ENCODE measurements around the gene HSPB3.

Gene HSPB3

DNA sequence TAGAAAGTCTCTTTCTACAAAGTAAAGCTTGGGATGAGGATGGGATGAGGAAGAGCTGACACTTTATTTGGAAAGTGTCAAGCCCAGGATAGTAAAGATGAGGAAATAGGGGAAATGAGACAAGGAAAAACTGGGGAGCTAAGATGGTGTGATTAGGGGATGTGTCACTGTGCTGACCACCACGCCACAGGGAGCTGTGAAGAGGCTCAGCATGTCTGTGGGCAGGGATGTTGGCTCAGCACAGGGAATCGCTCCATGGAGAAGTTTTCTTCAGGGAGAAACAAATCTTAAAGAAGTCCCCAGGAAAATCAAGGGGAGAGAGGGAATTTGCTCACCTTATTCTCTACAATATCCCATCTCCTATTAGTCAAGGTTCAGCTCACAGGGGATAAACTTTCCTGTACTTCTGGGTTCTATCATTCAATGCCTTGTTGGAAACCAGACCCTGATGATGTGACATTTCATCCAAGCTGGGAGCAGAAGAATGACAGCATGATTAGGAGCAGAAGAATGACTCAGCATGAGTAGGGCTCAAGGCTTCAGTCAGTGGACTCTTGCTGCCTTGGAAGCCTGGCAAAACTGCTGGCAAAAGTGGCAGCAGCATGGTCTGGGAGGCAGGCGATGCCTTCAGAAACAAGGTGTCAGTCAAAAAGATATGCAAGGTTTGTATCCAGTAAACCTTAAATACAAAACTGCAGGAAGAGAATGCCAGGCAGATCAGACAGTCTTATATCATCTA is 4.9 kb downstream of the HSPB3 start:
- Histone ChIP-seq H3K36me3 (ENCODE audit: insufficient read depth, low read length) (no peaks in the 10 kb centered on the region), H2AFZ (ENCODE audit: low read length) (no peak overlapping the region), H3K4me1 (ENCODE audit: insufficient read depth, low read length, poor library complexity, severe bottlenecking) (no peaks in the 10 kb centered on the region), H3K79me2 (ENCODE audit: insufficient read depth, low read length) (no peaks in the 10 kb centered on the region), H3K4me2 (ENCODE audit: low read depth, low read length, poor library complexity, severe bottlenecking) (no peak overlapping the region), H3F3A (ENCODE audit: low read depth) (no peaks in the 10 kb centered on the region), H3K27me3 (ENCODE audit: insufficient read depth, low read length, poor library complexity, severe bottlenecking) (no peaks in the 10 kb centered on the region), H3K9me3 (ENCODE audit: insufficient read depth, low read depth, low read length) (no peaks in the 10 kb centered on the region), H4K20me1 (ENCODE audit: insufficient read depth, low read length, poor library complexity, severe bottlenecking) (no peaks in the 10 kb centered on the region), H3K9me2 (replicated peaks; ENCODE audit: low read depth, low read length) (no peaks in the 10 kb centered on the region), H3K4me3 (ENCODE audit: low read length, poor library complexity, severe bottlenecking) (no peak overlapping the region), H3K9ac (ENCODE audit: low read depth, low read length, poor library complexity, severe bottlenecking) (no peak overlapping the region)
- no peak for TF ChIP-seq EZH2phosphoT487 (IDR thresholded peaks at IDR 0.05; ENCODE audit: borderline replicate concordance)
- TF ChIP-seq, protein P1, sequence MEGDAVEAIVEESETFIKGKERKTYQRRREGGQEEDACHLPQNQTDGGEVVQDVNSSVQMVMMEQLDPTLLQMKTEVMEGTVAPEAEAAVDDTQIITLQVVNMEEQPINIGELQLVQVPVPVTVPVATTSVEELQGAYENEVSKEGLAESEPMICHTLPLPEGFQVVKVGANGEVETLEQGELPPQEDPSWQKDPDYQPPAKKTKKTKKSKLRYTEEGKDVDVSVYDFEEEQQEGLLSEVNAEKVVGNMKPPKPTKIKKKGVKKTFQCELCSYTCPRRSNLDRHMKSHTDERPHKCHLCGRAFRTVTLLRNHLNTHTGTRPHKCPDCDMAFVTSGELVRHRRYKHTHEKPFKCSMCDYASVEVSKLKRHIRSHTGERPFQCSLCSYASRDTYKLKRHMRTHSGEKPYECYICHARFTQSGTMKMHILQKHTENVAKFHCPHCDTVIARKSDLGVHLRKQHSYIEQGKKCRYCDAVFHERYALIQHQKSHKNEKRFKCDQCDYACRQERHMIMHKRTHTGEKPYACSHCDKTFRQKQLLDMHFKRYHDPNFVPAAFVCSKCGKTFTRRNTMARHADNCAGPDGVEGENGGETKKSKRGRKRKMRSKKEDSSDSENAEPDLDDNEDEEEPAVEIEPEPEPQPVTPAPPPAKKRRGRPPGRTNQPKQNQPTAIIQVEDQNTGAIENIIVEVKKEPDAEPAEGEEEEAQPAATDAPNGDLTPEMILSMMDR (conservative IDR thresholded peaks at IDR 0.05; ENCODE audit: low read length), result no peak

DNA sequence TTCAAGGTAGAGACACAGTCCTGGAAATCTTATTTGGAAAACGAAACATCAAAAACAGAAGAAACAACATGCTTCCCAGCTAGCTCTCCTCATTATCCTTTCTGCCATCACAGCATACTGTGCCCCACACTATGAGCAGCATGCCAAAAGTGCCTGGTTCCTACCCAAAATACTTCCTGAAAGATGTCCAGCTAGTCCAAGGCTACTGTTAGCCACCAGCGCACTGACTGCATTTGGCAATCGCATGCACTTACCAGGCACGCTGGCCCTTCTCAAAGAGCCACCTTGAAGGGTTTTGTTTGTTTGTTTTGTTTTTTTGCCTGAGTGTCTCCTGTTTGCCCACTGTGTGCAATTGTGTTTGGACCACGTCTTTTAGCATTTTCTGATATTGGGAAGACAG is 6.8 kb downstream of the HSPB3 start:
- no peak overlapping the region for H3K4me2 ChIP-seq (ENCODE audit: low read depth, low read length, poor library complexity, severe bottlenecking)
- H4K20me1 ChIP-seq (ENCODE audit: insufficient read depth, low read length, poor library complexity, severe bottlenecking), result no peaks in the 10 kb centered on the region
- no peak overlapping the region for H2AFZ ChIP-seq (ENCODE audit: low read length)

DNA sequence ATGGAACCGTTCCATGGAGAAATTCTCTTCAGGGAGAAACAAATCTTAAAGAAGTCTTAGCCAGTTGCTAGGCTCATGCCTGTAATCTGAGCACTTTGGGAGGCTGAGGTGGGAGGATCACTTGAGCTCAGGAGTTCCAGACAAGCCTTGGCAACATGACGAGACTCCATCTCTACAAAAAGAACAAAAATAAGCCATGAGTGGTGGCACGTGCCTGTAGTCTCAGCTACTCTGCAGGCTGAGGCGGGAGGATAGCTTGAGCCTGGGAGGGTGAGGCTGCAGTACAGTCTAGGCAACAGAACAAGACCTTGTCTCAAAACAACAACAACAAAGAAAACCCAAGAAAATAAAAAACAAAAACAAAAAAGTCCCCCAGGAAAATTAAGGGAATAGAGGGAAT is 8.2 kb downstream of the HSPB3 start:
- H3K9me2 ChIP-seq (replicated peaks; ENCODE audit: low read depth, low read length), result no peaks in the 10 kb centered on the region
- no peaks in the 10 kb centered on the region for H4K20me1 ChIP-seq (ENCODE audit: insufficient read depth, low read length, poor library complexity, severe bottlenecking)
- no peaks in the 10 kb centered on the region for H3K36me3 ChIP-seq (ENCODE audit: insufficient read depth, low read length)
- no peak for TF ChIP-seq EZH2phosphoT487 (IDR thresholded peaks at IDR 0.05; ENCODE audit: borderline replicate concordance)
- TF ChIP-seq, protein P1 (conservative IDR thresholded peaks at IDR 0.05; ENCODE audit: low read length), result no peak
- no peaks in the 10 kb centered on the region for H3F3A ChIP-seq (ENCODE audit: low read depth)
- no peak overlapping the region for H3K9ac ChIP-seq (ENCODE audit: low read depth, low read length, poor library complexity, severe bottlenecking)
- H3K4me3 ChIP-seq (ENCODE audit: low read length, poor library complexity, severe bottlenecking), result no peak overlapping the region
- no peaks in the 10 kb centered on the region for H3K27me3 ChIP-seq (ENCODE audit: insufficient read depth, low read length, poor library complexity, severe bottlenecking)
- H3K4me1 ChIP-seq (ENCODE audit: insufficient read depth, low read length, poor library complexity, severe bottlenecking), result no peaks in the 10 kb centered on the region
- no peaks in the 10 kb centered on the region for H3K9me3 ChIP-seq (ENCODE audit: insufficient read depth, low read depth, low read length)
- H2AFZ ChIP-seq (ENCODE audit: low read length), result no peak overlapping the region
- no peaks in the 10 kb centered on the region for H3K79me2 ChIP-seq (ENCODE audit: insufficient read depth, low read length)
- no peak overlapping the region for H3K4me2 ChIP-seq (ENCODE audit: low read depth, low read length, poor library complexity, severe bottlenecking)

More for the DNA sequence above, 6.8 kb downstream of the HSPB3 start:
- no peaks in the 10 kb centered on the region for H3K4me1 ChIP-seq (ENCODE audit: insufficient read depth, low read length, poor library complexity, severe bottlenecking)
- no peak overlapping the region for H3K4me3 ChIP-seq (ENCODE audit: low read length, poor library complexity, severe bottlenecking)
- no peaks in the 10 kb centered on the region for H3K9me3 ChIP-seq (ENCODE audit: insufficient read depth, low read depth, low read length)
- H3K9me2 ChIP-seq (replicated peaks; ENCODE audit: low read depth, low read length), result no peaks in the 10 kb centered on the region
- no peaks in the 10 kb centered on the region for H3K79me2 ChIP-seq (ENCODE audit: insufficient read depth, low read length)
- H3F3A ChIP-seq (ENCODE audit: low read depth), result no peaks in the 10 kb centered on the region
- no peaks in the 10 kb centered on the region for H3K36me3 ChIP-seq (ENCODE audit: insufficient read depth, low read length)
- no peaks in the 10 kb centered on the region for H3K27me3 ChIP-seq (ENCODE audit: insufficient read depth, low read length, poor library complexity, severe bottlenecking)
- no peak for TF ChIP-seq EZH2phosphoT487 (IDR thresholded peaks at IDR 0.05; ENCODE audit: borderline replicate concordance)
- TF ChIP-seq, protein P1 (conservative IDR thresholded peaks at IDR 0.05; ENCODE audit: low read length), result no peak
- no peak overlapping the region for H3K9ac ChIP-seq (ENCODE audit: low read depth, low read length, poor library complexity, severe bottlenecking)

All from Loucy (cell line).